Psoas muscle (tissue), 8 donors: Measurements from ENCODE around the gene SLC16A12. TPM values are rescaled to one million over a fixed set of nuclear protein-coding genes. Genes with fewer than 3 reads are reported as not detected.
A peak's percentile ranks its signal among the peaks of the same experiment; 100 is the strongest.
"Not testable (repeated sequence)": the region's sequence is repeated elsewhere in the genome, so short reads cannot be mapped to it uniquely, and the experiment has no call there.

Experiments
- ATAC-seq, 4 donors: fragments of 200-7000 bp; cut with Tn5 transposase; one replicate each; pipeline ENCODE4 v1.9.1; 2020; ENCODE audit warnings: moderate library complexity in 3 of 4, mild to moderate bottlenecking in 2 of 4
- DNase-seq, 2 donors: peaks; one replicate each; pipeline ENCODE4 v3.0.0-alpha.2; 2020
- H3K27ac ChIP-seq: fragments of 200-600 bp; one replicate; pipeline ENCODE4 v1.8.0; 2022
- H3K27me3 ChIP-seq, 3 donors: fragments of 200-600 bp in 1 of 3; one replicate each; pipeline versions ENCODE4 v1.6.1 to v1.8.0; 2013 to 2022; ENCODE audit warnings: low read length in 2 of 3, mild to moderate bottlenecking in 2 of 3, moderate library complexity in 1 of 3; ENCODE audit not compliant: insufficient read depth in 3 of 3
- H3K36me3 ChIP-seq, 2 donors: fragments of 200-600 bp in 1 of 2; one replicate each; pipeline versions ENCODE4 v1.6.1 to v1.8.0; 2013 to 2022; ENCODE audit warnings: low read depth in 1 of 2, mild to moderate bottlenecking in 1 of 2, moderate library complexity in 1 of 2; ENCODE audit not compliant: insufficient read depth in 1 of 2
- H3K4me1 ChIP-seq: fragments of 200-600 bp; one replicate; pipeline ENCODE4 v1.8.0; 2022
- H3K4me3 ChIP-seq: fragments of 200-600 bp; one replicate; pipeline ENCODE4 v1.8.0; 2022; ENCODE audit warnings: mild to moderate bottlenecking
- H3K9me3 ChIP-seq: fragments of 200-600 bp; one replicate; pipeline ENCODE4 v1.8.0; 2022
- CTCF ChIP-seq: fragments of 200-600 bp; IDR thresholded peaks from one replicate; pipeline ENCODE4 v1.8.0; 2022; ENCODE audit warnings: antibody characterized with exemption
- WGBS, 3 donors: extraction: QIAGEN DNeasy Blood & Tissue Kit; methylation state at CpG; one replicate each; pipeline versions ENCODE4 v1.1.6 to v1.1.7; 2013; 5-methylcytosine and 5-hydroxymethylcytosine counted together
- intact Hi-C, 2 donors: fragments of 100-400 bp; cut with DNase I; formaldehyde crosslinking; loops; one replicate each; pipeline versions ENCODE4 v1.11.0 to v1.14.2; 2022
- polyA plus RNA-seq, 3 donors: library from polyadenylated mRNA; stranded (reverse); fragments of 200-250 nt; gene quantifications; one replicate each; pipeline ENCODE4 v1.2.3, GENCODE V29; 2013
- total RNA-seq, 4 donors: library from RNA; stranded (reverse); fragmentation: NEBNext Ultra II Directional in 2 of 4; extraction: Animal tissue kit (Norgen Biotek cat#: 25700) in 2 of 4; gene quantifications; one replicate each; pipeline versions ENCODE4 v1.2.1 to v1.2.4, GENCODE V29; 2021 to 2023
- donor health status: healthy with polysubstance abuse.
- donor health status: DM: no; HTN: no; CAD: no; lungs with moderate emphysema.
- donor health status: Bipolar disorder and iron deficiency.
- donor health status: healthy.
- donor health status: DM: yes; HTN: yes; CAD: no.
- donor health status: DM: no; HTN: no; CAD: no.
- donor health status: DM: no; HTN: no; CAD: no.
- donor health status: DM: yes; HTN: yes; CAD: no.

Gene SLC16A12
- total and polyA plus RNA-seq, 7 donors, result 0.74 to 1.9 (median 1.2) TPM

GRCh38 chr10:89414146-89414878, 121.1 kb downstream of the SLC16A12 start, which contains the start of gene IFIT5:
TSS of gene IFIT5 (plus strand) at chr10:89414568. CDS start at chr10:89414799, 231 bp downstream.
- 0% methylated on average over 45 to 48 of the region's 48 CpGs for WGBS, 3 donors
- intact Hi-C loops, result loop anchor here in 1 of 2 donors (2.0 kb wide), 1 partner anchor 120 kb away; no protein-coding TSS in a partner anchor
- TF ChIP-seq CTCF, result no peak

GRCh38 chr10:89413398-89413912, 121.9 kb downstream of the SLC16A12 start:
- Histone ChIP-seq H3K36me3 (peaks cover 0 to 12% of the 10 kb centered on the region in 2 donors), H3K4me1 (peaks cover 6% of the 10 kb centered on the region), H3K27me3 (no peaks in the 10 kb centered on the region), H3K9me3 (no peaks in the 10 kb centered on the region), H3K27ac (peak overlapping the region; percentile 82), H3K4me3 (peak overlapping the region; percentile 85)
- no peak for TF ChIP-seq CTCF
- ATAC-seq, result no peak
- WGBS, 3 donors, result 80 to 88% (median 83%) methylated on average over 7 of the region's 7 CpGs
- DNase-seq, result no peak
- intact Hi-C loops, result no loop called here

More at GRCh38 chr10:89414146-89414878, 121.1 kb downstream of the SLC16A12 start, which contains the start of gene IFIT5:
- peak; percentile 76 to 83 for DNase-seq
- H3K27ac ChIP-seq, result peak within 1 kb of the TSS; percentile 82
- H3K36me3 ChIP-seq, result peaks cover 0 to 15% of the 10 kb centered on the region in 2 donors
- no peaks in the 10 kb centered on the region for H3K27me3 ChIP-seq
- peak; percentile 91 to 95 (median 93) for ATAC-seq
- no peaks in the 10 kb centered on the region for H3K9me3 ChIP-seq
- H3K4me1 ChIP-seq, result peaks cover 6% of the 10 kb centered on the region
- H3K4me3 ChIP-seq, result peak within 1 kb of the TSS; percentile 85

- 87 to 98% (median 93%) methylated on average over 10 of the region's 10 CpGs for WGBS, 3 donors
- intact Hi-C loops, H3K4me1 ChIP-seq, H3K36me3 ChIP-seq, H3K27me3 ChIP-seq, H3K9me3 ChIP-seq, ATAC-seq, H3K4me3 ChIP-seq, H3K27ac ChIP-seq, DNase-seq: not testable (repeated sequence)
Measured at GRCh38 chr10:89412276-89412675, 123.1 kb downstream of the SLC16A12 start.

GRCh38 chr10:89411135-89411534, 124.3 kb downstream of the SLC16A12 start:
- ATAC-seq, H3K9me3 ChIP-seq, H3K27ac ChIP-seq, H3K27me3 ChIP-seq, H3K36me3 ChIP-seq, H3K4me3 ChIP-seq, DNase-seq, intact Hi-C loops, H3K4me1 ChIP-seq: not testable (repeated sequence)
- 80 to 85% (median 84%) methylated on average over 2 of the region's 2 CpGs for WGBS, 3 donors

- intact Hi-C loops, result not testable (repeated sequence)
- 89 to 97% (median 94%) methylated on average over 5 of the region's 5 CpGs for WGBS, 3 donors
Measured at GRCh38 chr10:89410551-89410950, 124.8 kb downstream of the SLC16A12 start.

GRCh38 chr10:89409282-89409681, 126.1 kb downstream of the SLC16A12 start:
- H3K36me3 ChIP-seq, H3K4me1 ChIP-seq, H3K4me3 ChIP-seq, DNase-seq, intact Hi-C loops, H3K9me3 ChIP-seq, H3K27ac ChIP-seq, H3K27me3 ChIP-seq, ATAC-seq: not testable (repeated sequence)
- 96% methylated on average over 5 of the region's 5 CpGs for whole genome bisulfite sequencing, 3 donors

More at GRCh38 chr10:89410551-89410950, 124.8 kb downstream of the SLC16A12 start:
- not testable (repeated sequence) for H3K4me3 ChIP-seq, H3K36me3 ChIP-seq, H3K27ac ChIP-seq, H3K9me3 ChIP-seq, ATAC-seq, H3K4me1 ChIP-seq, DNase-seq, H3K27me3 ChIP-seq

- H3K4me1 ChIP-seq, ATAC-seq, intact Hi-C loops, H3K4me3 ChIP-seq, H3K9me3 ChIP-seq, H3K27me3 ChIP-seq, H3K27ac ChIP-seq, DNase-seq: not testable (repeated sequence)
- 94 to 99% (median 98%) methylated on average over 3 of the region's 3 CpGs for WGBS, 3 donors
- peaks cover 4 to 12% of the 10 kb centered on the region in 2 donors for H3K36me3 ChIP-seq
Measured at GRCh38 chr10:89407792-89408191, 127.6 kb downstream of the SLC16A12 start.

GRCh38 chr10:89406178-89406577, 129.2 kb downstream of the SLC16A12 start:
- ATAC-seq, H3K9me3 ChIP-seq, H3K27ac ChIP-seq, DNase-seq, H3K27me3 ChIP-seq, H3K4me1 ChIP-seq, intact Hi-C loops, H3K4me3 ChIP-seq: not testable (repeated sequence)
- H3K36me3 ChIP-seq, result peaks cover 8 to 20% of the 10 kb centered on the region in 2 donors
- WGBS, 3 donors, result 94 to 98% (median 95%) methylated on average over 9 of the region's 9 CpGs
